Activated CD4-positive, alpha-beta T cell treated with anti-CD3 and anti-CD28 coated beads, Interleukin-2, amount 10 ng/mL, durations not matched to agents 7 days and 5 days (primary cell): ENCODE data around the gene BCAP29. TPM values are rescaled to one million over a fixed set of nuclear protein-coding genes. Genes with fewer than 3 reads are reported as not detected.

Experiments used
- CTCF ChIA-PET: fragments of 350-600 bp; sonication (Branson Sonifier 250); formaldehyde crosslinking; loops from one replicate; lab custom pipeline; 2021; ENCODE audit warnings: antibody characterized with exemption; lab: Charles Lee
- POLR2A ChIA-PET: fragments of 350-600 bp; sonication (Branson Sonifier 250); formaldehyde crosslinking; loops from one replicate; lab custom pipeline; 2021; ENCODE audit warnings: antibody characterized with exemption; lab: Charles Lee
- DNase-seq: peaks from one replicate; pipeline ENCODE4 v3.0.0-alpha.2; 2020
- H3K27ac Mint-ChIP-seq: one replicate; pipeline ENCODE4 v1.8.0; 2021; ENCODE audit warnings: mild to moderate bottlenecking, moderate library complexity, mixed read lengths
- H3K27me3 Mint-ChIP-seq: one replicate; pipeline ENCODE4 v1.8.0; 2021; ENCODE audit warnings: mixed read lengths
- H3K36me3 Mint-ChIP-seq: one replicate; pipeline ENCODE4 v1.8.0; 2021; ENCODE audit warnings: low read depth, mixed read lengths
- H3K4me1 Mint-ChIP-seq: one replicate; pipeline ENCODE4 v1.8.0; 2021; ENCODE audit warnings: mixed read lengths
- H3K4me3 Mint-ChIP-seq: one replicate; pipeline ENCODE4 v1.8.0; 2021; ENCODE audit warnings: mild to moderate bottlenecking, moderate library complexity, mixed read lengths
- H3K9me3 Mint-ChIP-seq: one replicate; pipeline ENCODE4 v1.8.0; 2021; ENCODE audit warnings: mixed read lengths
- total RNA-seq, 2 experiments: library from RNA; stranded (reverse); gene quantifications; one replicate each; pipeline ENCODE4 v1.2.3, GENCODE V29; 2021

Gene BCAP29
- total RNA-seq, 2 experiments from 2014 or later = 29.9 to 37.4 TPM

DNA sequence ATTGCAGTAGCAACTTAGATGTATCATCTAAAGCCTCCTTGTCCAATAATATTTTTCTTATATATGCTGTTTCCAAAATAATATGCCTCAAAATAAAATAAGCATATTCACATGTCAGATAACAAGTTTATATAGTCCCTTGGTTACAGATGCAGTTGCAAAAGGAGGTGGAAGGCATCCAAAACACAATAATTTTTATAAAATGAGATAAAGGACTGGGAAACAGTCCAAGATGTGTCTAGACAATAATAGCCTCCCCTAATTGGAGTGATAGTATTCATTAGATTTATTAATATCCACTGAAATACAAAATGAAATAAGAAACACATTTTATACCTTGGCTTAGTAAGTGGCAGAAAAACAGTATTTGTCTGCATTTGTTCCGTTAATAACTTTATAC is 30.3 kb downstream of the BCAP29 start:
- Mint-ChIP-seq H3K27ac (no peak overlapping the region), H3K4me1 (peaks cover 15% of the 10 kb centered on the region), H3K27me3 (no peaks in the 10 kb centered on the region), H3K4me3 (no peak overlapping the region), H3K9me3 (no peaks in the 10 kb centered on the region), H3K36me3 (peaks cover 19% of the 10 kb centered on the region)
- ChIA-PET POLR2A (no interaction called here), CTCF (interaction anchor here (1.3 kb wide), 1 partner anchor 27 kb away, joined by 3 read pairs; no protein-coding TSS in a partner anchor)
- no peak for DNase-seq

DNA sequence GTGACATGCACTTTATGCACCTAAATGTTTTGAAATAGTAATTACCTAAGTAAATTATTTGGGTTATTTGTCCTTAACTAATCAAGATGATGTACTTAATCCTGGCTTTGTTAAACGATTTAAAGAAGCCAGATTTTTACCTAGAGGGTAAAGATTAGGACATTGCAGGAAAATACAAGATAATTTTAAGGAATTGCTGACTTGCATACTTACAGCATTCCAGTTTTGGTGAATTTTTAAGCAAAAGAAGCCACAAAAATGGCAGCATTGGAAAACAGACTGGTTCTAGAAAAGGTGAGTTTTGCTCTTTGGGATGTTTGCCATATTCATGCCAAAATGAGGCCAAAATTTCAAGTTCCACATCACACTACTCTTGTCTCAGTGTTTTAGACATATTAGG is 33.4 kb downstream of the BCAP29 start:
- H3K36me3 Mint-ChIP-seq = peaks cover 24% of the 10 kb centered on the region
- H3K27ac Mint-ChIP-seq = no peak overlapping the region
- H3K4me1 Mint-ChIP-seq = peaks cover 17% of the 10 kb centered on the region
- POLR2A ChIA-PET = no interaction called here
- no peak for DNase-seq
- H3K9me3 Mint-ChIP-seq = no peaks in the 10 kb centered on the region
- no peak overlapping the region for H3K4me3 Mint-ChIP-seq
- CTCF ChIA-PET = no interaction called here
- no peaks in the 10 kb centered on the region for H3K27me3 Mint-ChIP-seq

DNA sequence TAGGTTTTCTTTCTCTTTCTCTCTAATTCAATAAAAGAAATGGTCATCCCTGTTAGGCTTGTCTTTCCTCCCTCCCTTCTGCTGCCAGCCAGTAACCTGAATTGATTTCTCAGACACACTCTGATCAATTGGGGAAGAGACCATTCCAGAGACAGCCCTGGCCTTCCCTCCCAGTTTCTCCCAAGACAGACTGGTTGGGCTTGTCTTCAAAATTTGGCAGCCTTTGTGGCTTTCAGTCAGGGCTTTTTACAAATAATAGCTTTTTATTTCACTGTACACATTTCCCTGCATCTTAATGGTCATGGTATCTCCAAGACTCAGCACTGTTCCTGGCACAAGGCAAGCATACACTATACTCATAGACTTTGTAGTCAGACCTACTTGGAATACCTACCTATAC is 33.9 kb downstream of the BCAP29 start:
- Mint-ChIP-seq H3K27me3 (no peaks in the 10 kb centered on the region), H3K9me3 (no peaks in the 10 kb centered on the region), H3K36me3 (peaks cover 24% of the 10 kb centered on the region), H3K4me3 (no peak overlapping the region), H3K4me1 (peaks cover 17% of the 10 kb centered on the region), H3K27ac (no peak overlapping the region)
- ChIA-PET POLR2A (no interaction called here), CTCF (no interaction called here)
- no peak for DNase-seq

DNA sequence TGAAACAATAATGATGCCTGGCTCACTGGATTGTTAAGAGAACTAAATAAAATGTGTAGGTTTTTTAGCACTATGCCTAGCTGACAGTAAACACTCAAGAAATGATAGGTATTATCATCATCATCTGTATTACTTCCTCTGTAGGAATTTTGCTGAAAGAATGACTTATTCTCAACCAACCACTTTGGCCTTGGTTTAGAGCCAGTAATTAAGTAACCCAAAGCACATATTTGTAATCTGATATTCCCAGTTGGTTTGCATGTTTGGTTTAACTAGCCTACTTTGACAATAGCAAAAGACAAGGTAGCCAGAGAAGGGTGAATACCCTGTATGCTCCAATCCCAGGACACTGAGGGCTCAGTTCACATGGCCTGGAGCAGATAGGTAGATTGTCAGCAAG is 34.4 kb downstream of the BCAP29 start:
- H3K36me3 Mint-ChIP-seq = peaks cover 23% of the 10 kb centered on the region
- no peaks in the 10 kb centered on the region for H3K9me3 Mint-ChIP-seq
- peaks cover 17% of the 10 kb centered on the region for H3K4me1 Mint-ChIP-seq
- no peak for DNase-seq
- ChIA-PET CTCF (no interaction called here), POLR2A (no interaction called here)
- no peak overlapping the region for H3K4me3 Mint-ChIP-seq
- no peak overlapping the region for H3K27ac Mint-ChIP-seq
- no peaks in the 10 kb centered on the region for H3K27me3 Mint-ChIP-seq

GRCh38 chr7:107615910-107616680 is 36.0 kb downstream of the BCAP29 start:
- H3K27me3 Mint-ChIP-seq = no peaks in the 10 kb centered on the region
- no peak overlapping the region for H3K27ac Mint-ChIP-seq
- no peak overlapping the region for H3K4me3 Mint-ChIP-seq
- no peaks in the 10 kb centered on the region for H3K9me3 Mint-ChIP-seq
- H3K4me1 Mint-ChIP-seq = peaks cover 17% of the 10 kb centered on the region
- ChIA-PET POLR2A (no interaction called here), CTCF (interaction anchor here (1.3 to 1.4 kb wide), 2 partner anchors 8 to 45 kb away, joined by 4 to 7 read pairs; partner anchors contain the start of gene SLC26A4)
- H3K36me3 Mint-ChIP-seq = peaks cover 23% of the 10 kb centered on the region
- no peak for DNase-seq

- POLR2A ChIA-PET = no interaction called here
- H3K4me1 Mint-ChIP-seq = no peaks in the 10 kb centered on the region
- peaks cover 2% of the 10 kb centered on the region for H3K36me3 Mint-ChIP-seq
- H3K27ac Mint-ChIP-seq = no peak overlapping the region
- peaks cover 4% of the 10 kb centered on the region for H3K9me3 Mint-ChIP-seq
- DNase-seq = no peak
- no peaks in the 10 kb centered on the region for H3K27me3 Mint-ChIP-seq
- H3K4me3 Mint-ChIP-seq = no peak overlapping the region
- CTCF ChIA-PET = no interaction called here
Observed at GRCh38 chr7:107622429-107622828, 42.4 kb downstream of the BCAP29 start.

- peaks cover 2% of the 10 kb centered on the region for H3K36me3 Mint-ChIP-seq
Observed at GRCh38 chr7:107622894-107623293, 42.8 kb downstream of the BCAP29 start.

DNA sequence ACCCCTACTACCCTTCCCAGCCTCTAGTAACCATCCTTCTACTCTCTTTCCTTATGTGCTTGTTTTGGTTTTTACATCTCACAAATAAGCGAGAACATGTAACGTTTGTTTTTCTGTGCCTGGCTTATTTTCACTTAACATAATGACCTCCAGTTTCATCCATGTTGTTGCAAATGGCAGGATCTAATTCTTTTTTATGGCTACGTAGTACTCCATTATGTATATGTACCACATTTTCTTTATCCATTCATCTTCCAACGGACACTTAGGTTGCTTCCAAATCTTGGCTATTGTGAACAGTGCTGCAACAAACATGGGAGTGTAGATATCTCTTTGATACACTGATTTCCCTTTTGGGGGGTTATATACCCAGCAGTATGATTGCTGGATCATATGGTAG is 47.0 kb downstream of the BCAP29 start:
- H3K27me3 Mint-ChIP-seq = no peaks in the 10 kb centered on the region
- H3K36me3 Mint-ChIP-seq = peaks cover 2% of the 10 kb centered on the region
- POLR2A ChIA-PET = no interaction called here
- peaks cover 4% of the 10 kb centered on the region for H3K9me3 Mint-ChIP-seq
- DNase-seq = no peak
- no peak overlapping the region for H3K4me3 Mint-ChIP-seq
- H3K27ac Mint-ChIP-seq = no peak overlapping the region
- CTCF ChIA-PET = no interaction called here
- peaks cover 10% of the 10 kb centered on the region for H3K4me1 Mint-ChIP-seq

More at GRCh38 chr7:107622894-107623293, 42.8 kb downstream of the BCAP29 start:
- Mint-ChIP-seq H3K27ac (no peak overlapping the region), H3K4me1 (no peaks in the 10 kb centered on the region), H3K9me3 (peaks cover 4% of the 10 kb centered on the region), H3K27me3 (no peaks in the 10 kb centered on the region), H3K4me3 (no peak overlapping the region)
- ChIA-PET POLR2A (no interaction called here), CTCF (no interaction called here)
- DNase-seq = no peak

- H3K27ac Mint-ChIP-seq = peak overlapping the region; percentile 74
- H3K36me3 Mint-ChIP-seq = peaks cover 4% of the 10 kb centered on the region
- peak; percentile 13 for DNase-seq
- no peak overlapping the region for H3K4me3 Mint-ChIP-seq
- H3K27me3 Mint-ChIP-seq = no peaks in the 10 kb centered on the region
- peaks cover 4% of the 10 kb centered on the region for H3K9me3 Mint-ChIP-seq
- CTCF ChIA-PET = interaction anchor here (0.9 kb wide), 1 partner anchor 17 kb away, joined by 3 read pairs; no protein-coding TSS in a partner anchor
- peaks cover 20% of the 10 kb centered on the region for H3K4me1 Mint-ChIP-seq
- POLR2A ChIA-PET = no interaction called here
Observed at GRCh38 chr7:107628461-107629064, 48.5 kb downstream of the BCAP29 start.

- DNase-seq = no peak
- CTCF ChIA-PET = no interaction called here
- H3K4me3 Mint-ChIP-seq = no peak overlapping the region
- peaks cover 10% of the 10 kb centered on the region for H3K36me3 Mint-ChIP-seq
- no peaks in the 10 kb centered on the region for H3K27me3 Mint-ChIP-seq
- H3K4me1 Mint-ChIP-seq = peaks cover 26% of the 10 kb centered on the region
- POLR2A ChIA-PET = no interaction called here
- H3K9me3 Mint-ChIP-seq = peaks cover 4% of the 10 kb centered on the region
- no peak overlapping the region for H3K27ac Mint-ChIP-seq
Observed at GRCh38 chr7:107630342-107630741, 50.3 kb downstream of the BCAP29 start.

GRCh38 chr7:107631588-107632491 is 51.8 kb downstream of the BCAP29 start:
- POLR2A ChIA-PET = interaction anchor here (0.6 kb wide), 1 partner anchor 11 kb away, joined by 3 read pairs; no protein-coding TSS in a partner anchor
- no peaks in the 10 kb centered on the region for H3K27me3 Mint-ChIP-seq

DNA sequence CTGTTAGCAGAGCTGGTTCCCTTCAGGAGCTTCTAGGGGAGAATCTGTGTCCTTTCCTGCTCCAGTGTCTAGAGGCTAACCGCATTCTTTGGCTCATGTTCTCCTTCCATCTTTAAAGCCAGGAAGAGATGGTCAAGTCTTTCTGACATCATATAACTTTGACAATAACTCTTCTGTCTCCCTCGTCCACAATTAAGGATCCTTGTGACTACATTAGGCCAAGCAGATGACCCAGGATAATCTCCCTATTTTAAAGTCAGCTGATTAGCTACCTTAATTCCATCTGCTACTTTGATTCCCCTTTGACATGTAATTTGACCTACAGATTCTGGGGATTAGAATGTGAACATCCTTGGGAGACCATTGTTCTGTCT is 52.4 kb downstream of the BCAP29 start:
- DNase-seq = no peak
- Mint-ChIP-seq H3K27me3 (no peaks in the 10 kb centered on the region), H3K36me3 (peaks cover 10% of the 10 kb centered on the region), H3K4me1 (peaks cover 29% of the 10 kb centered on the region), H3K27ac (no peak overlapping the region), H3K9me3 (peaks cover 4% of the 10 kb centered on the region), H3K4me3 (no peak overlapping the region)
- ChIA-PET POLR2A (no interaction called here), CTCF (interaction anchor here (0.7 to 1.4 kb wide), 3 partner anchors 11 to 28 kb away, joined by 3 to 4 read pairs (median 3); no protein-coding TSS in a partner anchor)

More at GRCh38 chr7:107631588-107632491, 51.8 kb downstream of the BCAP29 start:
- H3K36me3 Mint-ChIP-seq = peaks cover 12% of the 10 kb centered on the region
- H3K4me3 Mint-ChIP-seq = no peak overlapping the region
- H3K4me1 Mint-ChIP-seq = peaks cover 29% of the 10 kb centered on the region
- peaks cover 7% of the 10 kb centered on the region for H3K9me3 Mint-ChIP-seq
- CTCF ChIA-PET = interaction anchor here (0.7 to 1.4 kb wide), 2 partner anchors 11 to 27 kb away, joined by 3 to 4 read pairs; no protein-coding TSS in a partner anchor
- H3K27ac Mint-ChIP-seq = no peak overlapping the region
- DNase-seq = no peak
